ENCODE measurements around the gene OGFRL1.
A peak's percentile ranks its signal among the peaks of the same experiment; 100 is the strongest.

OGFRL1 gene

DNA sequence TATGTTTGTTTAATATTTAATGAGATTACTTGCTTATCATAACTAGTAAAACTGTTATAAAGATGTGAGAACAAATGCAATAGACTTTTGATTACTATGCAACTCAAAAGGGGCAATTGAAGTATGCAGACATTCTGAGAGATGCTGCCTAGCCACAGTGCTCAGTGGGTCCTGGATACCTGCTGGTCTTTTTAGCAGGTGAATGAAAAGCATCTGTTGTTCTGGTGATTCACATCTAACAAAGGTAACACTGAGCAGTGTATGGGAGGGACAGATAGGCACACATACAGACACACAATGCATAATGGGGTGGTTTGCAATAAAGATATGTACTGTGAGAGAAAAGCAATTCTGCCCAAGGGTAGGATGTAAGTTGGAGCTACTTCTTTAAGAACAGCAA lies 46.9 kb downstream of the OGFRL1 start:
- DNase-seq, result no peak

DNA sequence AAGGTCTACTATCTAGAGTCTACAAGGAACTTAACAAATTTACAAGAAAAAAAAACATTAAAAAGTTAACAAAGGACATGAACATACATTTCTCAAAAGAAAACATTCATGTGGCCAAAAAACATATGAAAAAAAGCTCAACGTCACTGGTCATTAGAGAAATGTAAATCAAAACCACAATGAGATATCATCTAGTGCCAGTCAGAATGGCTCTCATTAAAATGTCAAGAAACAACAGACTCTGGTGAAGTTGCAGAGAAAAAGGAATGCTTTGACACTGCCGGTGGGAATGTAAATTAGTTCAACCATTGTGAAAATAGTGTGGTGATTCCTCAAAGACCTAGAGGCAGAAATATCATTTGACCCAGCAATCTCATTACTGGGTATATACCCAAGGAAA lies 48.3 kb downstream of the OGFRL1 start:
- DNase-seq, result peak; percentile 38

DNA sequence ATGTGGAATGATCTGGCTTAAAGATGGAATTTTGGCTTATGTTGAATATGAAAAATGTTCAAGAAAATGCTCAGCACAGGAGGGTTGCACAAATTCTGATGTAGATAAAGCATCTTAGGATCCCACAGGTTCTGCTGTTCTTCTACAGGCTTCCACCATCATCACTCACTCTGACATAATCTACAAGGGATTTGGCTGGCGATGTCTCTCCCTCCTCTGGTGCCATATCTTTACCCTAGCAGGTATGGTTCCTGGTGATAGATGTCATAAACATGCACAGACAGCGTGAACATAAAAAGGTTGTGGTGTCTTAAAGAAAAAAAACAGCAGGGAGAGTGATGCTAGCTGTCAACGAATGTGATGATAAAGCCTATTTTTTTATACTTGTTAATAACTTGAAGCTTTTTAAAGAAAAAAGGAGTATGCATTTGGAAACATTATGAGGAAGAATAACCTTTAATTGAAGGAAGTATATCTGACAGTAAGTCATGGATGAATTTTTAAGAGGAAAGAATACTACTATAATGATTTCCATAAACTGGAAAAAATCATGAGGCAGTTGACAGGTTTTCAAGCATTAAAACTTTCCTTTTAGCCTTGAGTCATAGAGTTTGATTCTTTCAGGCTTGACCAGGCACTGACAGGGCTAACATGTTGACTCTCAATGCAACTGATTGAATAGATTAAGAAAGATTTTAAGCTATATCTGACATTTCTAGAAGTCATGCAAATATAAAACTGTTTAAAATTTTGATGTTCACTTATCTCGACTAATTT lies 50.1 kb downstream of the OGFRL1 start:
- no peak for DNase-seq

DNA sequence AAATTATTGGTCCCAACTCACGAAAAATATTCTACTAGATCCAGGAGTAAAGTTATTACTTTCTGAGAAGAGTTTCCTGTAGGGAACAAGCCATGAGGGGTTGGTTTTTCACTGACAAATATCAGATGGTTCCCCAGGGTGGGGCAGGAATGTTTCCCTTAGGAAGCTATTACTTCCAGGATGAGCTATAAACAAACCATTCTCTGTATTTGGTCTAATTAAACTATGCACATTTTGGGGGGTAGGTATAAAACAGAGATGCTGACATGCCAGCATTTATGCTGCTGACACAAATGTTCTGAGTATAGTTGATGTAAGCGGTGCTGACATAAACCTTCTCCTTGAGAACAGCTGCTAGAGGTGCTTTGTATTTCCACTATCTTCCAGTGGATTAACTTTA lies 54.2 kb downstream of the OGFRL1 start:
- no peak for DNase-seq

DNA sequence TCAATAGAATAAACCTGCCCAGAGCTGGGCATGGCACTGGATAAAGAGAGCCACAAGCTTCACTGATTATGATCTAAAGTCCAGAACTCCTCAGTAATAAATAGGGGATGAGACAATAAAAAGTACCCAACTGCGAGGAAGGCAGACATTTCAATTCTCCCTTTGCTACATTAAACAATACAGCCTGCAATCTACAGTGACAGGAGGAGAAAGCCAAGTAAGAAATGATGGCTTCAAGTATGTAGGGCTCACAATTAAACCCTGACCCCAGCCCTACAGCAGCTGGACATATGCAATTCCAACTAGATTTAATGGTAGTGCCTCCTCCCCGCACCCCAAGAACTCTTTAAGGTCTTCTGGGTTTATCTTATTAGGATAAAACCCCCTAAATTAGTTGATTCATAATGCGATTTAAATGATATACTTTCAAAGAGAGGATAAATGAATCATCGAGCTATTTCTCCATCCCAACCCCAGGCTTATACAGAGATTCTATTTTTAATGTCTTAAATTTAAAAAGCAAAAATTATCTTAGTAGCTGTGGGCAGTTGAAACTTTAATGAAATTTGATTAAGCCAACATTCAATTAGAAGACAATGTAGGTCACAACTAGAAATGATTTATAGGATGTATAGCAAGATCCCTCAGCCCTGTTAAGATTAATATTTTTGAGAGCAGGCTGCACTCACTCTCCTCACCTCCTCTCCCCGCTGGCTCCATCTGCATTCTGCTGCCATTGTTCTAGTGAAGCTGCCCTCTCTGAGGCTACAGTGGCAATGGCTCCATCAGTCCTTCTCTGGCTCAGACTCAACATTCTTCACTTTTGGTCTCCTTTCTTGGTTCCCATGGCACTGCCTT lies 57.1 kb downstream of the OGFRL1 start:
- no peak for DNase-seq

DNA sequence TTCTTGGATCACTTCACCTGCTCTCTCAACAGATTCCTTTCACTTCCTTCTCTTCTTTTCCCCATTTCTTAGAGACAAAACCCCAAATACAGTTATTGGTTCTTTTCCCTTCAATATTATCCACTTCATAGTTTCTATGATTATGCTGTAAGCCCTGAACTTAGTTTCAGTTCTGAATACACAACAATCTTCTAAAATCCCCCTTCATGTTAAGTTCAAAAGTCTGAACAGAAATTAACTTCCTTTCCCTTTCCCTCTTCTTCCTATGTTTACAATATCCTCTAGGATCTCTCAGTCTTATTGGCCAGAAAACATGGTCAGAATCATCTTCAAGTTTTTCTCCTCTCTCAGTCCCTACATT lies 57.7 kb downstream of the OGFRL1 start:
- DNase-seq, result no peak

DNA sequence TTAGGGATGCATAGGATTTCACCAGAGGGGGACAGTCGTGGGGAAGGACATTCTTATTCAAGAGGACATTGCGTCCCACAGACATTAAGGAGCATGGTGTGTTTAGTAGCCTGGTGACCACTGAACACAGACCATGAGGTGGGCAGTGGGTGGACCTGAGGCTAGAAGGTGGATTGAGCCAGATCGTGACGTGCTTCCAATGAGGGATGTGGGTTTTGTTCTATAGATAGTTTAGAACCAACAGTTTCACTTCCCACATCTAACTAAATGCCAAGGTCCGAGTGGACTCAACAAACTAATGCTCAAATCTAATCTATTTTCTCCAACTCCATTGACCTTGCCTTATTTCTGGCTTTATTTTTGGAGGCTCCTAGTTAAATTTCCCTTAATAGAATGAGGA lies 58.5 kb downstream of the OGFRL1 start:
- no peak for DNase-seq

DNA sequence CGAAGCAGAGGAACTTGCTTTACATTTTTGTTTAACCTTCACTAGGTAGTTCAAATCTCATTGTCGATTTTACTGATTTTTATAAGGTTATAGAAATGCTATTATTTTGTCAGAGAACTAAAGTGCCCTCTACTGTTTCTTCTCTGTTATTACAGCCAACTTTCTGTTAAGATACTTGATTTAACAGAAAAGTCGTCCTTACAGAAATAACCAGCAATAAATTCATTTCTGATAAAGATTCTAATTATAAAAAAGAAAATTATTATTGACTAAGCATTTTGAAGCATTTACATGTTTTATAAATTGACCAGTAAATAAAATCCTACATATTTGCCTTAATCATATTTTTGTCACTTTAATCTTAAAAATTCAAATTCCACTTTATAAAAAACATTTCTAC lies 60.8 kb downstream of the OGFRL1 start:
- DNase-seq, result peak; percentile 41

DNA sequence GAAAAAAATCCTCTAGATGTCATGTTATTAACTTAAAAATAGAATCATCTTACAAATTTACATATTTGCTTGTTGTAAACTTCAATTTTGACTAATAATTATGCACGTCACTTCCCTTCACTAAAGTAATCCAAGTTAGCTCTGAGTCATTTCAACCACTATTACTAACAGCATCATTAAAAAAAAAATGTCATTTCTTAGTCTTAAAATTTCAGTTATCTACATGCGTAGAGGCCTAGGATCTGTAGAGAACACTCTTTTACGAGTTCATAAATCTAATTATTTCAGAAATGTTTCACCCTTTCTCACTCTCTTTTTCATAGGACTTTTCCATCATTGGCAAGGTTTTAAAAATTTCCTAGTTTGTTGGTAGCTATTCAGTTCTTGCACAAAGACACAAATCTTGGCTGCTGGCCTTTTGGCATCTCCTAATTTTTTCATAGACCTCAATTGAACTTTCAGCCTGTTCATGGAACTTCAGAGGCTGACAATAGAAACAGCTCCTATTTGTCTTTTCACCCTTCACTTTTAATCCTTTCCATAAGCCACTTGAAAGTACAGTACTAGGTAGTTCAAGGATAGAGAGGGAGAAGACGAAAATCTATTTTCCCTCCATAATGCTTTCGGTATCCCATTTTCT lies 61.5 kb downstream of the OGFRL1 start:
- peak; percentile 58 for DNase-seq

DNA sequence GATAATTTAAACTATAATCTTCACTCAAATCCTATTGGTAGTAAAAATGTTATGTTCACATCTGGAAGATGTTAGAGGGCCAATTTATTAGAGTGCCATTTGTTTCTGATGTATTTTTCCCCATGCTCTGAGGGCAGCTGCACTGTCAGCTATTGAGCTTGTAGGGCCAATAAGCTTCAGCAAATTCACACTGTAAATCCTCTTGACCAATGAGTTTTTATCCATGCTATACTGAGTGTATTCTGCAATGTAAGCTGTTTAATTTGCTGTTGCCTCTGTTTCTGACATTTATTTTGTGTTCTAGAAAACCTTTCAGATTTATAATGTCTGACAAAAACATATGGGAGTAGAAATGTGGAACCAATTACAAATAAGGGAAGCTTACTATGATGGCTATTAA lies 62.6 kb downstream of the OGFRL1 start:
- DNase-seq, result no peak
